ENCODE measurements around the gene NSD2.
"Not testable (repeated sequence)": the region's sequence is repeated elsewhere in the genome, so short reads cannot be mapped to it uniquely, and the experiment has no call there.

NSD2 gene

GRCh38 chr4:1831331-1831730 lies 39.9 kb upstream of the NSD2 start:
- H3K4me1 ChIP-seq (ENCODE audit: control insufficient read depth, insufficient read depth, low read length): peaks cover 6% of the 10 kb centered on the region; the same call in 1 of the 2 replicates
- H3K9ac ChIP-seq (ENCODE audit: low read length): no peak overlapping the region
- no peak overlapping the region for H3K27ac ChIP-seq (ENCODE audit: low read depth, low read length)
- H3K9me3 ChIP-seq (ENCODE audit: control insufficient read depth, insufficient read depth, low read depth, low read length): peaks cover 10% of the 10 kb centered on the region; the same call in 1 of the 2 replicates
- no peaks in the 10 kb centered on the region for H3K27me3 ChIP-seq (ENCODE audit: control insufficient read depth, insufficient read depth, low read length)
- peaks cover 74% of the 10 kb centered on the region for H3K36me3 ChIP-seq (ENCODE audit: control insufficient read depth, insufficient read depth, low read length)
- no peak overlapping the region for H3K4me3 ChIP-seq (ENCODE audit: low read depth, low read length)

DNA sequence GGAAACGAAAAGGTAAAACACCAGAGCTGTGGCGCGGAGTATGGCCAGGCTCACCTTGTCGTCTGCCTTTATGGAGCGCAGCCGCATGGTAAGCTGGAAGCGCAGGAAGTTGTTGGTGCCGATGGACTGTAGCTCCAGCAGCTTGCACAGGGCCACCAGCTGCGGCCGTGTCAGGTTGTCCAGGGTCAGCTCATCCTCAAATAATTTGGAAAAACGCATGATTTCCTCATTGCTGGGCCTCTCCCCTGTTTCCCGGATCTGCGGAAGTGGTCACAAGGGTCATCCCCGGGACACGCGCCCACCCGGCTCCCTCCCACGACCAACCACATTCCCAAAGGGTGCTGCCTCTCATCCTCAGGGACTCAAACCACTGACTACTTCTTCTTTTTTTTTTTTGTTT lies 38.5 kb upstream of the NSD2 start:
- Histone ChIP-seq H3K9me3 (ENCODE audit: control insufficient read depth, insufficient read depth, low read depth, low read length) (peaks cover 10% of the 10 kb centered on the region; the same call in 1 of the 2 replicates), H3K27me3 (ENCODE audit: control insufficient read depth, insufficient read depth, low read length) (no peaks in the 10 kb centered on the region), H3K36me3 (ENCODE audit: control insufficient read depth, insufficient read depth, low read length) (peaks cover 76% of the 10 kb centered on the region), H3K4me3 (ENCODE audit: low read depth, low read length) (no peak overlapping the region), H3K4me1 (ENCODE audit: control insufficient read depth, insufficient read depth, low read length) (peaks cover 6% of the 10 kb centered on the region; the same call in 1 of the 2 replicates), H3K9ac (ENCODE audit: low read length) (no peak overlapping the region), H3K27ac (ENCODE audit: low read depth, low read length) (no peak overlapping the region)

DNA sequence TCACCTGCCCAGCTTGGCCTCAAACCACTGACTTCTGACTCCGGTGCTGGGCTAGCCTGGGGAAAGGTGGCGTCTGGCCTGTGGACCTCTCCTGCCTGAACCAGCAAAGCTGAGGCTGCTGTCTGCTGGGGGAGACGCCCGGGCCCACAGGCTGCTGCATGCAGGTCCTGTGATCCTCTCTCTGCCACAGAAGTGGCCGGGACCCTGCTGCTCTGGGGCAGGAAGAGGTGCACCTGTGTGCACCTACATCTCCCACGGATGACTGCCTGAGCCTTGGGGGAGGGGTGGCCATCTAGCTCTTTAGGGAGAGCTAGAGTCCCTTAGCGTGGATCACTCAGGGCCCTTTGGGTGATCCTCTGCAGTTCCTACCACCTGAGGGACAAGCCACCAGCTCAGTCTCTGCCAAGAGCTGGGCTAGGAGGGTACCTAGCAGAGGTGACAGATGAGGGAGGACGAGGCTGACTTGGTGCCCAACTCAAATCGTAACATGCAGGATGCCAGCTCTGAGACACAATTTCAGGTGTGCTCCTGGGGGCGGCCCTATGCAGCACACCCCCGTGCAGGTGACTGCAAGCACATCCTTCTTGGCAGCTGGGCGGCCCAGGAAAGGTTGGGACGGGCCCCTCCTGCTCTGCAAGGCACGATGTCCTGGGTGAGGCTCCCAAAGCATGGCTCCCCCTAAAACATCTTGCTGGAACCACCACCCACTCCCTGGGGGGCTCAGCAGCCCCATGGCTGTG lies 37.7 kb upstream of the NSD2 start:
- Histone ChIP-seq H3K4me1 (ENCODE audit: control insufficient read depth, insufficient read depth, low read length) (peaks cover 6% of the 10 kb centered on the region; the same call in 1 of the 2 replicates), H3K36me3 (ENCODE audit: control insufficient read depth, insufficient read depth, low read length) (peaks cover 81% of the 10 kb centered on the region), H3K27me3 (ENCODE audit: control insufficient read depth, insufficient read depth, low read length) (no peaks in the 10 kb centered on the region), H3K9ac (ENCODE audit: low read length) (no peak overlapping the region), H3K9me3 (ENCODE audit: control insufficient read depth, insufficient read depth, low read depth, low read length) (peaks cover 10% of the 10 kb centered on the region; the same call in 1 of the 2 replicates), H3K27ac (ENCODE audit: low read depth, low read length) (no peak overlapping the region), H3K4me3 (ENCODE audit: low read depth, low read length) (no peak overlapping the region)

DNA sequence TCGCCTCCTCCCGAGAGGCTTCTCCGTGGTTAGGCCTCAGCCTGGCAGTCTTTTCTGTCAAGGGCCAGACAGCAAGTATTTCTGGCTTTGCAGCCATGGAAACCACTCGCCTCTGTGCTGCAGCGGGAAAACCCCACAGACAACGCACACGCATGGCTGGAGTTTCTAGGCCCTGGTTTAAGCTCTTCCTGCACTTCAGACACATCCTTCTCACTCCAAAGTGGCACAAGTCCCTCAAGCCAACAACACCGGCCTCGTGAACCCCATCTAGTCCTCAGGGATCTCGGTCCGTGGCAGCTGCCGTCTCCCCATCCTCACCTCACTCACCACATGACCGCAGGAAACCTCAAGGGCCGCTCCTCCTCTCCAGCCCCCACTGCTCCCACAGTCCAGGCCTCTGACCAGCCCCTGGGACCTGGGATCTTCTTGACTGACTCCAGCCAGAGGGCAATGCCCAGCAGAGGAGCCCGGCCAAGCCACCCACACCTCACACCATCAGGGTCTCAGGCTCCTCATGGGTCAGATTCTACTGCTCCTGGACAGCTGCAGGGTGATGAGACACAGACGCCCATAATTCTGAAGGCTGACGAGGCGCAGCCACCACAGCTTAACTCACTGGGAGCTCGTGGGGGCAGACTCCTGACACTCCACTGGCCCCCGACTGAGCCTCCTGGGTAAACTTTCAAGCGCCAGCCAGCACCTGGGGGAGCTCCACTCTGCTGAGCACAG lies 37.0 kb upstream of the NSD2 start:
- peaks cover 86% of the 10 kb centered on the region for H3K36me3 ChIP-seq (ENCODE audit: control insufficient read depth, insufficient read depth, low read length)
- H3K27me3 ChIP-seq (ENCODE audit: control insufficient read depth, insufficient read depth, low read length): no peaks in the 10 kb centered on the region
- no peak overlapping the region for H3K9ac ChIP-seq (ENCODE audit: low read length)
- H3K9me3 ChIP-seq (ENCODE audit: control insufficient read depth, insufficient read depth, low read depth, low read length): peaks cover 10% of the 10 kb centered on the region; the same call in 1 of the 2 replicates
- peaks cover 6% of the 10 kb centered on the region; the same call in 1 of the 2 replicates for H3K4me1 ChIP-seq (ENCODE audit: control insufficient read depth, insufficient read depth, low read length)
- H3K4me3 ChIP-seq (ENCODE audit: low read depth, low read length): no peak overlapping the region
- H3K27ac ChIP-seq (ENCODE audit: low read depth, low read length): no peak overlapping the region

DNA sequence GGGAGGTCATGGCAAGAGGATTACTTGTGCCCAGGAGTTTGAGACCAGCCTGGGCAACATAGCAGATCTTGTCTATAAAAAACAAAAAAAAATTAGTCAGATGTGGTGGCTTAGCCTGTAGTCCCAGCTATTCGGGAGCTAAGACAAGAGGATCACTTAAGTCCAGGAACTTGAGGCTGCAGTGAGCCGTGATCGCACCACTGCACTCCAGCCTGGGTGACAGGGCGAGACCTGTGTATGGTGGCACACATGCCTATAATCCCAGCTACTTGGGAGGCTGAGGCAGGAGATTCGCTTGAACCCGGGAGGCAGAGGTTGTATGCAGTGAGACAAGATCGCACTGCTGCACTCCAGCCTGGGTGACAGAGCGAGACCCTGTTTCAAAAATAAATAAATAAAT lies 35.4 kb upstream of the NSD2 start:
- not testable (repeated sequence) for H3K9me3 ChIP-seq (ENCODE audit: control insufficient read depth, insufficient read depth, low read depth, low read length); H3K4me3 ChIP-seq (ENCODE audit: low read depth, low read length); H3K27ac ChIP-seq (ENCODE audit: low read depth, low read length); H3K9ac ChIP-seq (ENCODE audit: low read length); H3K4me1 ChIP-seq (ENCODE audit: control insufficient read depth, insufficient read depth, low read length); H3K27me3 ChIP-seq (ENCODE audit: control insufficient read depth, insufficient read depth, low read length)
- peaks cover 81% of the 10 kb centered on the region for H3K36me3 ChIP-seq (ENCODE audit: control insufficient read depth, insufficient read depth, low read length)

- Histone ChIP-seq H3K9me3 (ENCODE audit: control insufficient read depth, insufficient read depth, low read depth, low read length) (no peaks in the 10 kb centered on the region), H3K27ac (ENCODE audit: low read depth, low read length) (no peak overlapping the region), H3K9ac (ENCODE audit: low read length) (no peak overlapping the region), H3K4me3 (ENCODE audit: low read depth, low read length) (no peak overlapping the region), H3K36me3 (ENCODE audit: control insufficient read depth, insufficient read depth, low read length) (peaks cover 81% of the 10 kb centered on the region), H3K4me1 (ENCODE audit: control insufficient read depth, insufficient read depth, low read length) (no peaks in the 10 kb centered on the region), H3K27me3 (ENCODE audit: control insufficient read depth, insufficient read depth, low read length) (no peaks in the 10 kb centered on the region)
Observed at GRCh38 chr4:1836650-1837049, 34.5 kb upstream of the NSD2 start.

DNA sequence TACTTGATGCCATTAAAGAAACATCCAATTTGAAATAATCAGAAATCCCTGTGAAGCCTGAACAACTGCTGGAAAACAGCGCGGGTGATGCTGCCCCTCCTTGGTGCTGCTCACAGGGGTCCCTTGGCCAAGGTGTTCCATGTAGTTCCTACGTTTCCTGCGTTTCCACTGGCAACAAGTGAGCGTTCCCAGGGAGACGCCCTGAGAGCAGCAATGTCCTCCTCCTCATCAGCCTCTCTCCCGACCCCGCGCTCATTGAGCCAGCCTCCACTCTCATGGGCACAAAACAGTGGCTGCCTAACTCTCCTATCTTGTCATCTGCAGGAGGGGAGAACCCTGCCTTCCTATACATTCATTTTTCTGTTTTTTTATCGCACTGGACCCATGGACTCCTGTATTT lies 34.1 kb upstream of the NSD2 start:
- no peak overlapping the region for H3K27ac ChIP-seq (ENCODE audit: low read depth, low read length)
- no peaks in the 10 kb centered on the region for H3K4me1 ChIP-seq (ENCODE audit: control insufficient read depth, insufficient read depth, low read length)
- no peak overlapping the region for H3K4me3 ChIP-seq (ENCODE audit: low read depth, low read length)
- H3K27me3 ChIP-seq (ENCODE audit: control insufficient read depth, insufficient read depth, low read length): no peaks in the 10 kb centered on the region
- peaks cover 82% of the 10 kb centered on the region for H3K36me3 ChIP-seq (ENCODE audit: control insufficient read depth, insufficient read depth, low read length)
- H3K9me3 ChIP-seq (ENCODE audit: control insufficient read depth, insufficient read depth, low read depth, low read length): no peaks in the 10 kb centered on the region
- H3K9ac ChIP-seq (ENCODE audit: low read length): no peak overlapping the region

DNA sequence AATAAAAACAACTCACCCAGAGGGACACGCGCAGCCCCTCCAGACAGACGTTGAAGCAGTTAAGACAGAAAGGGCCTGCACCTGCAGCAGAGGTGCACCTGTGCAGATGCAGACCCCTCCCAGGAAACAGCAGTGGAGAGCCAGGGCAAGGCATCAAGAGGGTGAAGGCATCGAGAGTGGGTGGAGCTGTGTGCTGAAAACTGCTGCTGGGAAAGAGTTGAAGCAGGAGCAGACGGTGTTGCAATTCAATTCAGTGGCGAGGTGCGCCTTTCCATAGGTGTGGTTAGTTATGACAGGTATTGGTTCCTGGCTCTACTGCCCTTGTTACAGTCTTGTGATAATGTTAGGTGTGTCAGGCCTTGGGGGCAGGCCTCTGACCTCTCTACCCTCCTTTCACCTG lies 31.9 kb upstream of the NSD2 start:
- Histone ChIP-seq H3K4me1 (ENCODE audit: control insufficient read depth, insufficient read depth, low read length) (no peaks in the 10 kb centered on the region), H3K27ac (ENCODE audit: low read depth, low read length) (no peak overlapping the region), H3K4me3 (ENCODE audit: low read depth, low read length) (no peak overlapping the region), H3K9me3 (ENCODE audit: control insufficient read depth, insufficient read depth, low read depth, low read length) (no peaks in the 10 kb centered on the region), H3K27me3 (ENCODE audit: control insufficient read depth, insufficient read depth, low read length) (no peaks in the 10 kb centered on the region), H3K9ac (ENCODE audit: low read length) (no peak overlapping the region), H3K36me3 (ENCODE audit: control insufficient read depth, insufficient read depth, low read length) (peaks cover 79% of the 10 kb centered on the region)

DNA sequence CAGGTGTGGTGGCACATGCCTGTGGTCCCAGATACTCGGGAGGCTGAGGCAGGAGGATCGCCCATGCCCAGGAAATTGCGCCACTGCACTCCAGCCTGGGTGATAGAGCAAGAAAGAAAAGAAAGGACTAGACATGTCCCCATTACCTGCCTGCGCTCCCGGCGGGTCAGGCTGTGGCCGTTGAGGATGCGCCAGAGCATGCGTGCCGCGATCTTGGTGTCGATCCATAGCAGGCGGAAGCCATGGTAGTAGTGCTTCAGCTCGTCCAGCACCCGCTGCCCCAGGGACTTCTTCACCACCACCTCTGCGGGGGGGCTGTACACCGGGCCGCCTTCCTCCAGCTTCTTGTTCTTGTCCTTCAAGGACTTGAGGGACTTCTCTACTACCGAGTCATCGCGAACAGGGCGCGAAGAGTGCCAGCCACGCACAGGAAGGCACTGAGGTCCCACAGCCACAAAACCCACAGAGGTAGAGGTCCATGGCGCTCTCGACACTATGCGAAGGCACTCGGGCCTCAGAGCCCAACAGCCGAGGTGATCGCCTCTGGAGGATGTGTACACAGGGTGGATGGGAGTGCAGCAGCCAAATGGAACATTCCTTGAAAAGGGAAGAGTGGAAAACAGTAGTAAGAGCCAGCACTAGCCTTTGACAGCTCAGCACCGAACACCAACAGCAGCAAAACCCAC lies 29.8 kb upstream of the NSD2 start:
- Histone ChIP-seq H3K4me1 (ENCODE audit: control insufficient read depth, insufficient read depth, low read length) (no peaks in the 10 kb centered on the region), H3K4me3 (ENCODE audit: low read depth, low read length) (no peak overlapping the region), H3K27me3 (ENCODE audit: control insufficient read depth, insufficient read depth, low read length) (no peaks in the 10 kb centered on the region), H3K36me3 (ENCODE audit: control insufficient read depth, insufficient read depth, low read length) (peaks cover 67% of the 10 kb centered on the region), H3K27ac (ENCODE audit: low read depth, low read length) (no peak overlapping the region), H3K9me3 (ENCODE audit: control insufficient read depth, insufficient read depth, low read depth, low read length) (no peaks in the 10 kb centered on the region), H3K9ac (ENCODE audit: low read length) (no peak overlapping the region)

- Histone ChIP-seq H3K36me3 (ENCODE audit: control insufficient read depth, insufficient read depth, low read length) (peaks cover 67% of the 10 kb centered on the region), H3K9me3 (ENCODE audit: control insufficient read depth, insufficient read depth, low read depth, low read length) (no peaks in the 10 kb centered on the region), H3K27me3 (ENCODE audit: control insufficient read depth, insufficient read depth, low read length) (no peaks in the 10 kb centered on the region), H3K4me1 (ENCODE audit: control insufficient read depth, insufficient read depth, low read length) (no peaks in the 10 kb centered on the region), H3K4me3 (ENCODE audit: low read depth, low read length) (no peak overlapping the region), H3K27ac (ENCODE audit: low read depth, low read length) (no peak overlapping the region), H3K9ac (ENCODE audit: low read length) (no peak overlapping the region)
Observed at GRCh38 chr4:1841887-1842210, 29.3 kb upstream of the NSD2 start.

- Histone ChIP-seq H3K9me3 (ENCODE audit: control insufficient read depth, insufficient read depth, low read depth, low read length) (no peaks in the 10 kb centered on the region), H3K4me3 (ENCODE audit: low read depth, low read length) (no peak overlapping the region), H3K36me3 (ENCODE audit: control insufficient read depth, insufficient read depth, low read length) (peaks cover 69% of the 10 kb centered on the region), H3K9ac (ENCODE audit: low read length) (no peak overlapping the region), H3K27ac (ENCODE audit: low read depth, low read length) (no peak overlapping the region), H3K27me3 (ENCODE audit: control insufficient read depth, insufficient read depth, low read length) (no peaks in the 10 kb centered on the region), H3K4me1 (ENCODE audit: control insufficient read depth, insufficient read depth, low read length) (no peaks in the 10 kb centered on the region)
Observed at GRCh38 chr4:1842339-1842895, 28.8 kb upstream of the NSD2 start.

Measured in HUES6 (cell line).